NCI-H2107 treated with DMSO at 0.1 percent for 48 hours (cell line): Measurements from ENCODE around the gene FCRL4.
"Not testable (repeated sequence)": the region's sequence is repeated elsewhere in the genome, so short reads cannot be mapped to it uniquely, and the experiment has no call there.

Experiments used
- DNase-seq: peaks from one replicate; lab custom pipeline; 2025; ENCODE audit not compliant: unreplicated experiment; lab: John Stamatoyannopoulos, UW

Gene FCRL4

DNA sequence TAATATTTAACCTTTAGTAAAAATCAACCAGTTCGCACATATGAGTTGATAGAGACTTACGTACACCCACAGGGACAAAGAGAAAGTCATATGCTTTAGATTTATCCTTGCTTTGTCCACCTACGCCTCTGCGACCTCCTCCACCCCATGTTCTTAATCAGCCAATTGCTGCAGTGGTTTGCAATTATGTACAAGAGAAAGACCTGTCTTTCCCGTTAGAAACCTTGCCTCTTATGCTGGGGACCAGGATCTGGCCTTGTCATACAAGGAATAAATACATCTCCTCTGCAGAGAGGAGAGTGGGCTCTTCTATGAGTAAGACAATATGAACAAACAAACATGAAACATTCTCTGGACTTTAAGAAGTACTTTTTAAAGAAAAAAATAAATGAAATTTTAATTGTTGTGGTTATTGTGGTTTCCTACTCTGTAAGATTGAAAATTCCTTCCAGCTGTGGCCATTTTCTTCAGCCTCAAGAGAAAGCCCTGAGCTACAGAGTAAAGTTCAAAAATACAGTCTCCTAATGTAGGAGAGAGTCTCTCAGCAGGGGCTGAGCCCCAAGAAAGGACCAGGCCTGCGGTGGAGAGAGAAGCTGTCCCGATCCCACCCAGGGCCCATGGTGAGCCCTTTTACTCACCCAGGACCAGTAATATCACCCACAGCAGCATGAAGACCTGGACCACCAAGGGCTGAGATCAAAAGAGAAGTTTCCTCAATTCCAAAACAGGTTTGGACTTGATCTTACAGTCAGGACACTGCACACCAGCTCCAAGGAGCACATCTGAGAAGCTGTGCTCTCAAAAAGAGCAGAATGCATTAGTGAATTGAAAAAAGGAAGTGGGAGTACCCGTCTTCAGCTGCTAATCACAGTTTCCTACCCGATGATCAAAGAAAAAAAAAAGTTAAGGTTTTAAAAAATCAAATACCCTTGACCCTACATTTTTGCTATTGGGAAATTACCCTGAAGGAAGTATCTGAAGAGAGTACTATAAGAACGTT lies 45.9 kb downstream of the FCRL4 start, which contains the start of gene FCRL5:
Gene FCRL5 (minus strand): TSS at position 822 of the 1,000 bp plus-strand sequence. CDS start 153 bp downstream, at position 669.
- DNase-seq: no peak

DNA sequence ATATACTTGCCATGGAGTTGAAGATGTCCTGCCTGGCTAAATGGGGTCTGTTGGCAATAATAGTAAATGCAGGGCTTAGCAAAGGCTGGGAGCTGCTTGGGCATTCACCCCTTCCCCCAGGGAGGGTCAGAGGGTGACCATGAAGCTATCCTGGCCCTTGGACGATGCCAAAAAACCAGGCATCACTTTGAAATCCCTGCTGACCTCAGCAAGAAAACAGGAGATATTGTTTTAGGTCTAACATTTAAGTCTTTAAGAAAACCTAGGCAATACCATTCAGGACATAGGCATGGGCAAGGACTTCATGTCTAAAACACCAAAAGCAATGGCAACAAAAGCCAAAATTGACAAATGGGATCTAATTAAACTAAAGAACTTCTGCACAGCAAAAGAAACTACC lies 49.8 kb downstream of the FCRL4 start:
- not testable (repeated sequence) for DNase-seq

DNA sequence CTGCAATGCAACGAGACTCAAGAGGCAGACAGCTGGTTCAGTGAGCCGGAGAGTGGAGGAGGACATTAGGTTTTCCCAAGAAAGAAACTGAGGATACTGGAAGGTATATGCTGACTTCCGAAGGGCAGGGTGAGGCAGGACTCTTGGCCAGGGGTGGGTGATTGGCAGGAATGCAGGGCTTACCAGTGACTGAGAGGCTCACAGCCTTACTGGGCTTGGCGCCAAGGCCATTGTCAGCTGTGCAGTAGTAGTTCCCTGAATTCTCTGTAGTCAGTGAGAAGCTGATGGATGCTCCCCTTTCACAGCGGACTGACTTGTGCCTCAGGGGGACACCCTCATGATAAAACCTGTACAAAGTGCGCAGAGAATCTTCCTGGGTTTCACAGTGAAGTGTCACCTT lies 55.2 kb downstream of the FCRL4 start:
- DNase-seq: no peak

DNA sequence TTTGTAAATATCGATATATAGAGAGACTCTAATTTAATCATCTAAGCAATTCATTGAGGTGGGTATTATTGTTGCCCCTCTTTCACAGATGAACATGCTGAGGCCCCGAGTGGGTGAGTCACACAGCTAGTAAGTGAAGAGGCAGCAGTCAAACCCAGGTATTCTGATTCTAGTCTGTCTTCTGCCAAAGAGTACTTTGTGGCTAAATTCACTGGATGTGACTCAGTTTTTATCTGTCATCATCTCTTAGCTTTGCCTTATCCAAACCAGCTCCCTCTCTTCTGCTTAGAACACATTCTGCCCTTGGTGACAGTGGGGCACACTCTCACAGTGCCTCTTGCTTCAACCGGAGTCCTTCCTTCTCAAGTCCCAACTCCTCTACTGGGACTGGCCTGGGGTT lies 57.0 kb downstream of the FCRL4 start:
- no peak for DNase-seq

DNA sequence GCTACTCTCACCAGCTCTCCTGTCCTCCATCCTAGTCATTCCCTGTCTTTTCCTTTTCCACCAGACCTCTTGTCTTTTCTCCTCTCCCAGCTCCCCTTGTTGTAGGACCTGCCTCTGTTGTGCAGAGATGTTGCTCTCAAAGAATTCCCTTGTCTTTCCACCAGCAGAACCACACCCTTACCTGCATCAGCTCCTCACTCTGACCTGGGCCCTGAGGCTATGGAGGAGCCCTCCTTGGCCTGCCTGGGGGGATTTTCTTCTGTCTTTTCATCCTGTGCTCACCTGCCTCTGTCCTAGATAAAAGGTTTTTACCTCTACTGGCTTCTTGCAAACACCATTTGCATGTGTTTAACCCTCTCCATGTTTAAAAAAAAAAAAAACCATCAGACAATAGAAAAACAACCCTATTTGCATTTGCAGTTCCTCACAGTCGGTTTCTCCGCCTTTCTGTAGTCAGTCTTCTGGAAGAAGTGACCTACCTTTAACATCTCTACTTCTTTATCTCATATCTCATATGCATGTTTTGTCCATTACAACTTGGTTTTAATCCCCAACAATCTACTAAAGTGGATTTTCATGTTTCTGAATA lies 57.6 kb downstream of the FCRL4 start:
- DNase-seq: no peak

DNA sequence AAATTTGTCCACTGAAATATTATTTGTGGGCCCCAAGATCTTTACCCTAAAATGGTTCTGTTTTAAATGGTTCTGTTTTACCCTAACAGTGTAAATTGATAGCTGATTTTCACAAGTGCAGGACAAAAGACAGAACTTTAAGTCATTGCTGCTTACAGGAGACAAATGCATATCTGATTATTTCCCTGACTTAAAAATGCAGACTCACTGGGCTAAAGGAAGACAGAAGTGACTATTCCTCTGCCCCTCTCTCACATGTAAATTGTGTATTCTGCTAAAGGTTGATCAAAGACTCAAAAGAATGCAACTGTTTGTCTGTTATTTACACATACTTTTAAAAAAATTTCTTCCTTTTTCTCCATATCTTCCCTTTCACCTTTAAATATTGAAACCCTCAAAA lies 58.3 kb downstream of the FCRL4 start:
- DNase-seq: no peak

DNA sequence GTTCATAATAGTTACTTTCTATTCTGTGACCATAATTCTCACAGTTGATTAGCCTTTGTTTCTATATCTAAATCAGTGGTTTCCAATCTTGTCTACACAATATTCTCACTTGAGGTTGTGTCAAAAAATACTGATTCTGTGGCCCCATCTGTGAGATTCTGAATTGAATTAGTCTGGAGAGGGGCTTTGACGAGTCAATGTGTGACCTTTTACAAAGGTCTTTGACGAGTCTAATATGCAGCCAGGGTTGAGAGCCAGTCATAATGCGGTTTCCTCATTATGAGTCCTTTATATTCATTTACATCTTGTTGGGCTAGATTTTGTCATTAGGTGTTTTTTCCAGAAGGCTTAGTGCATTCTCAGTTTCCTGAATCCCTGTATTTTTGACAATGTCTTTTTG lies 65.3 kb downstream of the FCRL4 start:
- no peak for DNase-seq

DNA sequence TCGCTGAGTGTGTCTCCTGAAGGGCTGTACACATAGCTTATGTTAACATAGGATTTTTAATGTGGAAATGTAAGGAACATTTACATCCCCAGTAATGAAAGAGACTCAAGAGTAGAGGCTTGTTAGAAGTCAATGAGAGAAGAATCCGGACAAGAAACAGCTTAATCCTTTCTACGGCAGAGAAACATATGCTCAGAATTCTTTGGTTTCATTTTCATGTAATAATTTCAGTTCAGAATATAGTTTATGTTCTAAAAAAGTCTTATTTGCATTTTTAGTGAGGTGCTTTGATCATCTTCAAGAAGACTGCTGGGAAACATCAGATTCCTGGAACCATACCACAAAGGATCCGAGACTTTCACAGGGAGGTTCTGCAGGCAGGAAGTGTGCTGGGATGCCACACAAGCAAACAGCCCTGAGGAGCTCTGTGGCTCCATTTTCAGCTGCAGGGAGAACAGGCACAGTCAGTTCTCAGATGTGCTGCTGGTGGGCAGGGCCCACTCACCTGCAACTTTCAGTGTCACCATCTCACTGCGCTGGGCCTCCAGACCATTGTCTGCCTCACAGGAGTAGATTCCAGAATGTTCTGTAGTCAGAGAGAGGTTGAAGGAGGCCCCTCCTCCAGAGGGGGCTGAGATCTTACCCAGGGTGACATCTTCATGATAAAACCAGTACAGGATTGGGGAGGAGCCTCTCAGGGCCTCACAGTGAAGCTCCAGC lies 74.0 kb downstream of the FCRL4 start:
- no peak for DNase-seq
